ENCODE results near the gene PTPRD.

Gene PTPRD

DNA sequence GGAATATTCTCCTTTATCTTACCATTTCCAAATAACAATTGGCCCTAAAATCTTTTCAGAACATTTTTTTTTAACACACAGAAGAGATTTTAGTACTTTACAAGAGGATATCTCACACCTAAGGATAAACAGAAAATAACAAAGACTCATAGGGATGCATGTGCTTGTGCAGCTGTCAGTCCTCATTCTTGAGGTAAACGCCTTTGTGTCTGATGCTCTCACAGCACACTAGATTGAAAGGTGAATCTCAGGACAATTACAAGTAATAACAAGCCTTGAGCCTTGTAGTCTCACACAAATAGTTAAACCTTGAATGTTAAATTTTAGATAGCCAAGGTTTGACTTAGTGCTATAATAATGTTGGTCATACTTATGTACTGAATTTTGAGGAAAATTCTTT is 439.2 kb downstream of the PTPRD start:
- no peak for FAIRE-seq
- no peak for DNase-seq (ENCODE audit: low spot score)

- no peak for FAIRE-seq
- no peak for DNase-seq (ENCODE audit: low spot score)
These were observed 440.3 kb downstream of the PTPRD start for GRCh38 chr9:10172476-10172875.

DNA sequence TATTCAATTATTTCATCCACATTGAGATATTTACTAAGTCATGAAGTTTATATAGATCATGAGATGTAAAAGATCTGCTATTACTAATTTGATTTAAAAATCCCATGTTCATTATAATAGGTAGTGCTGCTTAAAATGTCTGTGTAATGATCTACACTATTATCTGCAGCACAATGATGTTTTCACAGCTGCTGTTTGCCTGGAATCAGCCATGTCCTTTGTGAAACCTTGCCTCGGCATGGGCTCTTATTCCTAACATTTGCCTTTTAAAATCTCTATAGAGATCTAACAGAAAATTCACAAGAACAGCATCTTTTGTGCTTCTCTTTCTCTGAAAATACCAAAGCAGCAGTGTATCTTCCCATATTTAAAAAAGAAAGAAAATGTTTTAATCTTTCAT is 444.6 kb downstream of the PTPRD start:
- FAIRE-seq, result no peak
- no peak for DNase-seq (ENCODE audit: low spot score)

DNA sequence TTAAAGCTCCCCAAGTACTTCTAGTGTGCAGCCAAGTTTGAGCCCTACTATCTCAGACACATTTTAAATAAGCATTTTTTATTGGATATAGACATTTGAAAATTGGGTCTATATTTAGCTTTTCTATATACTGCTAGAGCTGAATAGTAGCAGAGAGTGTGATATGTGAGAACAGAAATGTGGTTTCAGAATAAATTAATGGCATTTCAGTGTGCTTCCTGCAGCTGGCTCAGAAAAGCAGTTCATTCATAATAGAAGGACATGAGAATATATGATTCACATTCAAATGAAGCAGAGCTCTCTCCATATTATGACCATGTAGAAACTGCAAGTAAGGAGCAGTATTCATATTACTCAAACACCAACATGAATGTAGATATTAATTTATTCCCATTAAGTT is 464.0 kb downstream of the PTPRD start:
- no peak for DNase-seq (ENCODE audit: low spot score)
- no peak for FAIRE-seq

DNA sequence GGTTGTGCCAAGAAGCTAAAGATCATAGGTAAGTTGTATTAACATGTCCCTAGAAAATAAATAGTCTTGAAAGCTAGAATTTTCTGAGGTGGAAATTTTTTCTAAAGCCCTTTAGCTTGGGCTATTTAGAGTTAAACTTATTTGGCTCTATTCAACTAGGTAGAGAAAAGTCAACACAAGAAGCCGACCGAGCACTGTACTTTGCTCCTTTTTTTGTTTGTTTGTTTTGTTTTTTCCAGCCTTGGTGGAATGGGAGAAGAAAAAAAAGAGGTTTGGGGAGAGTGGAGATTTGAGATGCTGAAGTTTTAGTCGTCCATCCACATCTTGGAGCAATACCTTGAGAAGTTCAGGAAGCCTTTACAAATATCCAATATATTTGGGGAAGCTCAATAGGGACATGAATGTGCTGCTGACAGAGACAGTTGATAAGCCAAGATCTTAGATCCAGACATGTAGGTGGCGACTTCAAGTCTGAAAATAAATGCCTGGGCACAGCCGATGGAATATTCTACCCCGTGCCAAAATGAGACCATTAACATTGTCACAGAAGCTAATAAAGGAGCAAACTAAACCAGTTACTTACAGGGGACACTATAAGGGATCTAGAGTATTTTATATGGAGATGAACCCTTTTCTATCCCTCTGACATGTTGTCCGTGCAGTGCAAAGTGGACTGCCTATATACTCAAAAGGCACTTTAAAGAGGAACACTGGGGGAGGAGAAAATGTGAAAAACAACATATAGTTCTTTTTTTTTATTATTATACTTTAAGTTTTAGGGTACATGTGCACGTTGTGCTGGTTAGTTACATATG is 466.1 kb downstream of the PTPRD start:
- no peak for FAIRE-seq
- no peak for DNase-seq (ENCODE audit: low spot score)

DNA sequence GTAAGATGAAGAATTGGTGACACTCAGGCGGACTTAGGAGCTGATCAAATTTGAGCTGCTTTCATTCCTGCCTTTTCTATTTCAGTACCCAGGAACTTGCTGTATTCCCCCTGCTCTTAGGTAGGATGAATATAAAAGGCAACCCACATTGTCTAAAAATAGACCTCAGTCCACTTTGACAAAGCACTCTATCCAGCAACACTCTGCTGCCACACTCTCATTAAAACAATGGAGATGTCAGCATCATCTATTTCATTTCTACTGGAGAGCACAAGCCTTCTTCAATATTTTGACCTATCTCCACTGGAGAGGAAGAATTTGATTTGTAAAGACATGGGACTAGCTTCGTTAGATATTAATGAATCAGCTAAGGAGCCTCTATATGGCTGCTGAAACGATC is 468.4 kb downstream of the PTPRD start:
- no peak for FAIRE-seq
- DNase-seq (ENCODE audit: low spot score), result no peak

GRCh38 chr9:10135553-10135952 is 477.2 kb downstream of the PTPRD start:
- DNase-seq (ENCODE audit: low spot score), result no peak
- FAIRE-seq, result no peak

DNA sequence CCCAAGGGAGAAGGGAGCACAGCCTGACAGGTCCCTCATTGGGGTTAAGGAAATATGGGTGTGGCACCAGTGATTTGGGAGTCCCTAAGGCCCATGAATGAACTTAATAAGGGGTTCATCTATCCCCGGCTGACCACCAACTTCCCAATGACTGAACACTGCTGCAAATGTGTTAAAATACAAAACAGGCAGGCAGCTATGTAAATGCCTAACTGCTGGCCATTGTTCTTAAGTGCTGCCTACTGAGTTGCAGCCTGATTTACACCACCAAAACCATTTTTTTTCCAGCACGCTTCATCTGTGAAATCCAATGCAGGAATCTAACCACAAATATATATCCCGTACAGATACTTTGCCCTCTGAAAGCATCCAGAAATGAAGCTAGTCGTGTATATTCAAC is 478.5 kb downstream of the PTPRD start:
- FAIRE-seq (no peak), DNase-seq (ENCODE audit: low spot score) (no peak)

DNA sequence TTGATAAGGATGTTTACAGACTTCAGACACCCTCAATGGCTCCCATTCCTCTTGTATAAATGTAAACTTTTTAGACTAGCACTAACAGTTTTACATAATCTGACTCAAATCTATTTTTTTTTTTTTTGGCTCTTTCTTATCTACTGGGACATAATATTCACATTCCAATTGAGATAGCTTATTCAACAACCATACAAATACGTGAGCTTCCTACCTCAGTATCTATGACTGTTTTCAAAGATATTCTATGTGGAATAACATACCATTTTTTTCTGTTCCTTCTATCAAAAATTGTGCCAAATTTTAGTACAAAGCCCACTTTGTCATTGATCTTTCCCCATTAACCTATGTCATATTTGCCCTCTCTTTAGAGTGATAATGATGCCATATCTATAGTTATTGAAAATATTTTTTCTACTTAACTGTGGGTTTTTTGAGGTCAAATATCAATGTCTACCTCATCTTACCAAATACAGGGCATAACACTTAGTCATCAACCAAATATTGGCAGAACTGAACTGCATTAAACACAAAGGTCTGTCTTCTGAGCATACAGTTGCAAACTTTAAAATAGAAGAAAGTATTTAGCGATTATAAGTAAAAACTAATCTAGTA is 482.6 kb downstream of the PTPRD start:
- DNase-seq (ENCODE audit: low spot score) (no peak), FAIRE-seq (no peak)

DNA sequence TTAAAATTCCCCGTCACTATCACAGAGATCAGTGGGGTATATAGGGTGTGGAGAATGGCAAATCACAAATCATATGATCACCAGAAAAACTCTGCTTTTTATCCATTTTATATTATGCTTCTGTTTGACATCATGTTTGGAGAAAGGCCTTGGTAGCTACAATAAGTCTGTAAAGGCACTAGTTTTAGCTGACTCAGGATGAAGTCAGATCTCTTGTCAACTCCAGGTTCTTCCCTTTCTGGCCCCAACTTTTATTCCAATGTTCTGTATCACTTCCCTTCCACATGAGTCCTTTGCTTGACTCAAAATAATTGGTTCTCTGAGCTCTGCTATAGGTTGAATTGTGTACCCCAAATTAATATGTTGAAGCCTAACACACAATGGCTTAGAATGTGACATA is 484.9 kb downstream of the PTPRD start:
- FAIRE-seq (no peak), DNase-seq (ENCODE audit: low spot score) (no peak)

DNA sequence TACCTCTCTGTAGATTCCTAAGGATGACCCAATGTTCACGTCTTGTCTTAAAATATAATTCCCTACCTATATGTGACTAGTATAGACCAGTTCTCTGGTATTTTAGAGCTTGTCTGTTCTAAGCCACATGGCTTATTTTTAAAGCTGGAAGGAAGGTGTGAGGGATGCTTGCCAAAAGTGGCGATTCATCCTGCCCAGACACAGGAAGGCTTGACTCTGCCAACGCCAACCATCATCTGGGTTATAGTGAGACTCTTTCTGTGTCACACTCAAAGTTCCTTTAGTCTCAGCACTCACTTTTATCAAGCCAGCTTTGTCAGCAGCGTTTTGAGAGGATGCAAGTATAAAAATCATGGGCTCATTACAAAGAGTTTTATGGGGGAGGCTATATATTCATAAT is 500.0 kb downstream of the PTPRD start:
- DNase-seq (ENCODE audit: low spot score), result no peak
- FAIRE-seq, result no peak

DNA sequence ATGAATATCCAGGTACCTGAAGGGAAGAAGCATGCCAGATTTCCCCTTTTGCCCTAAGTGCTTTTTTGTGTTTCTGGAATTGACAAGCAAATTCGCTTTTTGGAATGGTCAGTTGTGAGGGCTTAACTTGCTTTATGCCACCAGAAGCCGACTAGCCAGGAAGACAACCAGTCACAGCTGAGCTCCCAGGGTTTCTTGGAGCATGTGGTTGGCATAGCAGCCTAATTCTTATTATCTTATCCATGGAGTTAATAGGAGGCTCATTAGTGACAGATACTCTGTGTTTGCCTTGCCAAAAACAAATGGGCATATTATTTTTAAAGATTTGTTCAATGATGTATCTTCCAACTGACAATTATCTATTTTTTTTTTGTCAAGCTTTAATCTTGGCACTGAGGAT is 500.7 kb downstream of the PTPRD start:
- FAIRE-seq, result no peak

GRCh38 chr9:10108815-10109214 is 504.0 kb downstream of the PTPRD start:
- FAIRE-seq (no peak), DNase-seq (ENCODE audit: low spot score) (no peak)

More for the DNA sequence above, 500.7 kb downstream of the PTPRD start:
- DNase-seq (ENCODE audit: low spot score), result no peak

DNA sequence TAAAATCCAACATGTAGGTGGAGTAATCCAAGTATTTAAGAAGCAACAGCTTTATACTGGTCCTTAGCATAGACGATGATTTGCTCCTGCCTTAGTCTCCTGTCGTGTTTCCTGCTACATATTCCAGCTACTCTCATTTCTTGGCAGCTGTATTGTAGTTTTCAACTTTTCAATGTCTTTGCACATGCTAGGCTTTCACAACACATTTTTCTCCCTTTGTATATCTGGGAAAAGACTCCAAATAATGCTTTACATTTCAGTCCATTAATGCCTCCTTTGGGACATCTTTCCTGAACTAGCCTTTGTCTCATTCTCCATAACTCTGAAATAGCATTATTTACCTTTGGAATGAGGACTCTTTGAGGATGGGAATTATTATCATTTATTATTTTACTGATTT is 508.0 kb downstream of the PTPRD start:
- DNase-seq (ENCODE audit: low spot score), result no peak
- no peak for FAIRE-seq

DNA sequence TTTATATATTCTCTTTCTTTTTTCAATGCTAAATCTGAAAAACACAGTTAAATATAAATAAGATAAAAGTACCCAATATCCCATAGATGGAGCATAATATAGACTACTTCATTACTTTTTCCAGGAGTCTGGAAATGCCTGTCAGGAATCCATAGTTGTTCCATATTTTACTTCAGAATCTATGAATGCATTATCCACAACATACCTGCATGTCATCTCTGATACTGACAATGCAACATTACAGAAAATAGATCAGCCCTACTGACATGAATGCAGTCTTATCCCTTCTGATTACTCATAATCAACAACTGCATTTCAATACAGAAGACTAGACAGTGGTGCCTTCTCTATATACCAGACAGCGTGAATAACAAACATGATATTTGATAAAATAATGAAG is 517.6 kb downstream of the PTPRD start:
- no peak for DNase-seq (ENCODE audit: low spot score)
- FAIRE-seq, result no peak

DNA sequence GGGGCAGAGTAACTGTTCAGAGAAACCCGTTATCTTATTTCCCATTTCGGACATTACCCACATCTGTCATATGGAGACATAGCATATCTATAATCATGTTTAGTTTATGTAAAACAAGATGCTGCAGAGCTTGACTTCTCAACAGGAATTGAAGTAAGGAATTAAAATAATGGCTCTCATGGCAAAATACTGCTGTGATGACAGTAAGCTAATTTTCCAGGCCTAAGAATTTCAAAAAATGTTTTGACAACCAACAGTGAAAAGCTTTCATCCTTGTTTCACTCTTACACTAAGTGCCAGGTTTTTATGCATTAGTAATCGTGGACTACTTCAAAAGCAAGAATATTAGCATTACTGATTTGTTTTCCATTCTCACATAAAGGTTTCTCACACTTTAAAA is 518.2 kb downstream of the PTPRD start:
- DNase-seq (ENCODE audit: low spot score) (no peak), FAIRE-seq (no peak)

GRCh38 chr9:10080012-10080411 is 532.8 kb downstream of the PTPRD start:
- DNase-seq (ENCODE audit: low spot score) (no peak), FAIRE-seq (no peak)

DNA sequence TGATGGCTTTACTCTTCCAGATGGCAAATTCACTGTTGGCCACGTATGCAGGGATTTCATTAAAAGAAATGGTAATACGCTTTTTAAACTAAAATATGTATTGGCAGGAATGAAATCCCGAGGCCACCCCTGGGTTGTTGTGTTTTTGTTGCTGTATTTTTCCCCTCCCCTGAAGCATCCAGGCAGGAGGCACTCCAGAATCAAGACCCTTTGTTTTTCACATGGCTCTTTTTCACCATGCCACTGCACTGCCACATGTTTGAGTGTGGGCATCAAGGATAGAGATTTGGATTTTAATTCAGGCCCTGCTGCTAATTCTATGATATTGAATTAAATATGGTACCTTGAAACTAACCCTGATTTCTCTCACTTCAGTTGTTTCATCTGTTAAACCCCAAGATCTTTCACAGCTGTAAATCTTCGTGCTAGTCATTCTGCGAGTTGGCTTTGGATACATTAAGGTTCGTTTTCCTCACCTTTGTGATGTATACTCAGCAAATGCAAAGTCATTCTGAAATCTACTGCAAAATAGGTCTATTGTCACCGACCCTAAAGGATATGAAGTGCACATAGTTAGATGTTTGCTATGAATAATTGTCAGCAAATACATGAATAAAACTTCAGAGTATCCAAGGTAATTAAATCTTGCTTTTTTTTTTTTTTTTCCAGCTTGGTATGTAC is 533.4 kb downstream of the PTPRD start:
- DNase-seq (ENCODE audit: low spot score), result no peak
- FAIRE-seq, result no peak

GRCh38 chr9:10071579-10071978 is 541.2 kb downstream of the PTPRD start:
- no peak for DNase-seq (ENCODE audit: low spot score)
- FAIRE-seq, result no peak

DNA sequence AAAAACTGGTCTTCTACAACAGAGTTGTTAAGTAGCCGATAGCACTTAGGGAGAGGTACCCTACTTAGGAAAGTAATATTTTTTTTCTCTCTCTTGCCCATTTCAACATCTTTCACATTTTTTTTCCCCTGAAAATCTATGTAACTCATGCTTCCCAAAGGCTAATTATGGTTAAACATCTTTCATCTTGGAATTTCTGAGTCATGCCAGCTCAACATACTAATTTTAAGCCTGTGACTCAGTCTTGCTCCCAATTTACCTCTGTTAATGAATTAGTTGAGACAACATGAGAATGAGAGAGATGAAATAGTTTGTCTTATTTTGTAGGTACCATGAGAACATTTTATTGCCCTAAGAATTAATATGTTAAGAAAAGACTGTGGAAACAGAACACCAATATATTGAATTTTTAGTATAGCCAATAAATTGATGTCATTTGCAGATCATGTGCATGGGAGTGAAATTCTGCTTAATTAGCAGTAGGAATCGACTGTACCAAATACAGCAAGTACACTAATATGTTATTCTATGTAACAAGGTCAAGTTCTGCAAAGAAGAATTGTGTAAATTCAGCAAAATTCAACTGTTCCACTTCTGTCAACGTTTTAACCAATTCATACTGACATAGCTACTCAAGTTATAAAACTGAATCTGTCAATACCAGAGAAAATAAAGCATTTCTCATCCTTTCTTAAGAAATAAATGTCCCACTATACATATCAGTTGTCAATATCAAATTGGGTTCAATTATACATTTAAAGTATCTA is 550.0 kb downstream of the PTPRD start:
- no peak for FAIRE-seq
- no peak for DNase-seq (ENCODE audit: low spot score)

DNA sequence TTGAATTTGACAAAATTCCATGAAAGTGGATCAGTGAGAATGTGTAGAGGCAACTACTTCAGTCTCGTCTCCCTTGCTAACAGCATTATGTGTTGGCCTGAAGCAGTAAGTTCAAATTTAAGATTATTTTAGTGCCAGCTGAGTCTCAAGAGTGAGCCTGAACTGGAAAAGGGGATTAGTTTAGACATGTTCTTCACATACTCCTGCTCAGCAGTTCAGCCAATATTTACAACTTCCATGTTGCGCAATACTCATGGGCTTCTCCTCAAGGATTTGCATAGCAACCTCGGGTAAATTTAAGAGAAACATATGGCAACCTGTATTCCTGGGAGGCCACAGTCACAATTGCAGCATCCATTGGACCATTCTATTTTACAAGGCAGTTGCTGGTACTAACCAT is 553.8 kb downstream of the PTPRD start:
- no peak for DNase-seq (ENCODE audit: low spot score)
- no peak for FAIRE-seq

- FAIRE-seq, result no peak
- no peak for DNase-seq (ENCODE audit: low spot score)
These were observed 556.9 kb downstream of the PTPRD start for GRCh38 chr9:10055886-10056395.
